Activated CD4-positive, alpha-beta T cell treated with anti-CD3 and anti-CD28 coated beads for 24 hours (primary cell): ENCODE results near the gene PSME3.
"Not testable (repeated sequence)": the region's sequence is repeated elsewhere in the genome, so short reads cannot be mapped to it uniquely, and the experiment has no call there.

Experiments used
- DNase-seq, 2 donors: peaks; one replicate each; pipeline ENCODE4 v3.0.0-alpha.2; 2020; ENCODE audit warnings: low read depth in 2 of 2

The PSME3 gene

GRCh38 chr17:42850954-42851353 lies 17.8 kb downstream of the PSME3 start, which contains the start of gene AOC3:
AOC3 (plus strand) TSS chr17:42851199; CDS start chr17:42851344, 145 bp downstream.
- DNase-seq: no peak

- not testable (repeated sequence) for DNase-seq
Observed at GRCh38 chr17:42851371-42852240, 18.4 kb downstream of the PSME3 start.

GRCh38 chr17:42852351-42852750 lies 19.2 kb downstream of the PSME3 start:
- DNase-seq: no peak

- no peak for DNase-seq
Observed at GRCh38 chr17:42853004-42853403, 19.8 kb downstream of the PSME3 start.

- no peak for DNase-seq
Observed at GRCh38 chr17:42853597-42853967, 20.4 kb downstream of the PSME3 start.

GRCh38 chr17:42853968-42854790 lies 21.0 kb downstream of the PSME3 start:
- no peak for DNase-seq

- no peak for DNase-seq
Observed at GRCh38 chr17:42855048-42855596, 21.9 kb downstream of the PSME3 start.

- DNase-seq: not testable (repeated sequence)
Observed at GRCh38 chr17:42856093-42856492, 22.9 kb downstream of the PSME3 start.

GRCh38 chr17:42856516-42856915 lies 23.3 kb downstream of the PSME3 start:
- not testable (repeated sequence) for DNase-seq

- DNase-seq: no peak
Observed at GRCh38 chr17:42857389-42857788, 24.2 kb downstream of the PSME3 start.

- no peak for DNase-seq
Observed at GRCh38 chr17:42865638-42866094, 32.5 kb downstream of the PSME3 start.

- DNase-seq: no peak
Observed at GRCh38 chr17:42866216-42866615, 33.0 kb downstream of the PSME3 start.

GRCh38 chr17:42866631-42867575 lies 33.7 kb downstream of the PSME3 start:
- DNase-seq: no peak

GRCh38 chr17:42867694-42868261 lies 34.6 kb downstream of the PSME3 start:
- not testable (repeated sequence) for DNase-seq

- DNase-seq: no peak
Observed at GRCh38 chr17:42868338-42868737, 35.1 kb downstream of the PSME3 start.

- no peak for DNase-seq
Observed at GRCh38 chr17:42871647-42872046, 38.5 kb downstream of the PSME3 start.

- DNase-seq: no peak
Observed at GRCh38 chr17:42872251-42872965, 39.2 kb downstream of the PSME3 start.

GRCh38 chr17:42873315-42873714 lies 40.1 kb downstream of the PSME3 start:
- DNase-seq: no peak

- DNase-seq: not testable (repeated sequence)
Observed at GRCh38 chr17:42873932-42874695, 40.9 kb downstream of the PSME3 start.
